Measurements from ENCODE around the gene KCNS1. TPM values are rescaled to one million over a fixed set of nuclear protein-coding genes. Genes with fewer than 3 reads are reported as not detected.
"Not testable (repeated sequence)": the region's sequence is repeated elsewhere in the genome, so short reads cannot be mapped to it uniquely, and the experiment has no call there.

The KCNS1 gene, protein sequence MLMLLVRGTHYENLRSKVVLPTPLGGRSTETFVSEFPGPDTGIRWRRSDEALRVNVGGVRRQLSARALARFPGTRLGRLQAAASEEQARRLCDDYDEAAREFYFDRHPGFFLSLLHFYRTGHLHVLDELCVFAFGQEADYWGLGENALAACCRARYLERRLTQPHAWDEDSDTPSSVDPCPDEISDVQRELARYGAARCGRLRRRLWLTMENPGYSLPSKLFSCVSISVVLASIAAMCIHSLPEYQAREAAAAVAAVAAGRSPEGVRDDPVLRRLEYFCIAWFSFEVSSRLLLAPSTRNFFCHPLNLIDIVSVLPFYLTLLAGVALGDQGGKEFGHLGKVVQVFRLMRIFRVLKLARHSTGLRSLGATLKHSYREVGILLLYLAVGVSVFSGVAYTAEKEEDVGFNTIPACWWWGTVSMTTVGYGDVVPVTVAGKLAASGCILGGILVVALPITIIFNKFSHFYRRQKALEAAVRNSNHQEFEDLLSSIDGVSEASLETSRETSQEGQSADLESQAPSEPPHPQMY
- total RNA-seq (2022) (0.09 TPM in 1 of 2 replicates, not detected in the other), Bru-seq, nascent RNA (percentile 8 among the genes with signal in this experiment), BruChase-seq, experiment 1, labeled RNA remaining after a 2-hour chase (not detected), BruChase-seq, experiment 2, labeled RNA remaining after a 6-hour chase (percentile 25 among the genes with signal in this experiment)
- long read RNA-seq = 0 reads

DNA sequence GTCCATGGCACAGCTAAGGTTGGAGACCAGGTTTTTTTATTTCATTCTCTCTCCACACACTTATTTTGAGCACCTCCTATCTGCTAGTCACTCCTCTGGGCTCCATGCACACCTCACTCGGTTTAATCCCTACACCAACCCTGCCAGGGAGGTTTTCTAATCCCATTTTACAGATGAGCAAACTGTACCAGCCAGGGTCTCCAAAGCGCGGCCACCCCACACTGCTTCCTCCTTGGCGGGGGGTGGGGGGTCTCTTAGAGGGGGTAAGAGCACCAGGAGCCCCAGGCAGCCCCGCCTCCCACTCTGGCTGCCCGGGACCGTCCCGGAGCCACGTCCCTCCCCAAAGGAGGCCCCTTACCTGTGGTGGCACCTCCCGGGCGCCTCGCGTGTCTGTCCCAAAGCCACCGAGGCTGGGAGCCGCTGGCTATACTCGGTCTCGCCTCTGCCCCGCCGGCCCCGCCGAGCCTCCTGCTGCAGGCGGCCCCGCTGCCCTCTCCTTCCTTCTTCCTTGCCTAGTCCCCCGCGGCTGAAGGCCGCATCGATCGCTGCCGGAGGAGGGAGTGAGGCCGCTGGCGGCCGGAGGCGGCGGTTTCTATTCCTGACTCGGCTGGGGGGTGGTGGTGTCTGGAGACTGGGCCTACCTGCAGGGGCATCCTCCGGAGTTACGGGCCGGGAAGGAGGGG, at the start of gene KCNS1:
KCNS1 (minus strand) TSS at position 565 of the 683 bp plus-strand sequence. CDS start 1,891 bp downstream, outside the sequence.
- CTCF ChIA-PET = interaction anchor here (0.8 to 2.0 kb wide), 4 partner anchors 11 to 190 kb away, joined by 3 to 7 read pairs (median 4); no protein-coding TSS in a partner anchor
- Mint-ChIP-seq H3K36me3 (ENCODE audit: insufficient read depth, unreplicated experiment) (no peaks in the 10 kb centered on the region), H3K27me3 (ENCODE audit: insufficient read depth, unreplicated experiment) (no peaks in the 10 kb centered on the region), H3K9me3 (ENCODE audit: unreplicated experiment) (no peaks in the 10 kb centered on the region), H3K4me3 (ENCODE audit: unreplicated experiment) (peak within 1 kb of the TSS; percentile 27), H3K27ac (ENCODE audit: unreplicated experiment) (no peak within 1 kb of the TSS), H3K4me1 (ENCODE audit: low read depth, unreplicated experiment) (no peaks in the 10 kb centered on the region)
- Histone ChIP-seq H3K36me3 (ENCODE audit: control insufficient read depth, insufficient read depth, low read length) (no peaks in the 10 kb centered on the region), H3K4me1 (no peaks in the 10 kb centered on the region), H3K4me3 (ENCODE audit: low read depth, low read length) (no peak within 1 kb of the TSS), H3K27me3 (replicated peaks; ENCODE audit: control insufficient read depth, insufficient read depth, low read length) (no peaks in the 10 kb centered on the region), H3K9me3 (no peaks in the 10 kb centered on the region)
- TF ChIP-seq, protein P1, sequence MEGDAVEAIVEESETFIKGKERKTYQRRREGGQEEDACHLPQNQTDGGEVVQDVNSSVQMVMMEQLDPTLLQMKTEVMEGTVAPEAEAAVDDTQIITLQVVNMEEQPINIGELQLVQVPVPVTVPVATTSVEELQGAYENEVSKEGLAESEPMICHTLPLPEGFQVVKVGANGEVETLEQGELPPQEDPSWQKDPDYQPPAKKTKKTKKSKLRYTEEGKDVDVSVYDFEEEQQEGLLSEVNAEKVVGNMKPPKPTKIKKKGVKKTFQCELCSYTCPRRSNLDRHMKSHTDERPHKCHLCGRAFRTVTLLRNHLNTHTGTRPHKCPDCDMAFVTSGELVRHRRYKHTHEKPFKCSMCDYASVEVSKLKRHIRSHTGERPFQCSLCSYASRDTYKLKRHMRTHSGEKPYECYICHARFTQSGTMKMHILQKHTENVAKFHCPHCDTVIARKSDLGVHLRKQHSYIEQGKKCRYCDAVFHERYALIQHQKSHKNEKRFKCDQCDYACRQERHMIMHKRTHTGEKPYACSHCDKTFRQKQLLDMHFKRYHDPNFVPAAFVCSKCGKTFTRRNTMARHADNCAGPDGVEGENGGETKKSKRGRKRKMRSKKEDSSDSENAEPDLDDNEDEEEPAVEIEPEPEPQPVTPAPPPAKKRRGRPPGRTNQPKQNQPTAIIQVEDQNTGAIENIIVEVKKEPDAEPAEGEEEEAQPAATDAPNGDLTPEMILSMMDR (IDR thresholded peaks at IDR 0.05; ENCODE audit: insufficient read depth in 1 of 2, low read depth in 1 of 2, low read length in 1 of 2, severe bottlenecking in 1 of 2, unreplicated experiment in 1 of 2) = no peak
- POLR2A ChIA-PET = no interaction called here
- DNase-seq = no peak
- no TSS peak for BruUV-seq (replicated peaks)
- intact Hi-C loops (cut with micrococcal nuclease; ENCODE audit: unreplicated experiment) = no loop called here

DNA sequence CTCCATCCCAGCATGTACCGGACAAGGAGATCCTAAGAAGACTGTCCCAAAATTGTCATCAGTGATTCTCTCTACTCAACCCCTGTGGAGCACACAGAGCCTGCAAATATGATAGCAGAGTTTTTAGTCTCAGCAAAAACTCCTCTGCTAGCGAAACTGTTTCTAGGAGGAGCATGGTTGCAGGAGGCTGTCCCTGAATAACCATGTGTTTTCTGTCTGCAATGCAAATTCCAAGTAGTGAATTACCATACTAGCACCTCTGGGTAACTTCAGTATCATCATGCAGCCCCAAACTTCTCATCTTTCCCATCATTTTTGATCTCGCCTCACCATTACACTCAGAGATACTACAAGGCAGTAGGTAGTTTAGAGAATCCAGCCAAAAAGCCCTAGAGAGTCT, 48.1 kb upstream of the KCNS1 start:
- H3K36me3 ChIP-seq (ENCODE audit: control insufficient read depth, insufficient read depth, low read length) = no peaks in the 10 kb centered on the region
- POLR2A ChIA-PET = no interaction called here
- no peaks in the 10 kb centered on the region for H3K4me1 Mint-ChIP-seq (ENCODE audit: low read depth, unreplicated experiment)
- H3K4me3 ChIP-seq (ENCODE audit: low read depth, low read length) = no peak overlapping the region
- H3K9me3 ChIP-seq = no peaks in the 10 kb centered on the region; the same call in 1 of the 2 replicates
- no peak overlapping the region for H3K27ac Mint-ChIP-seq (ENCODE audit: unreplicated experiment)
- peaks cover 3% of the 10 kb centered on the region for H3K27me3 ChIP-seq (replicated peaks; ENCODE audit: control insufficient read depth, insufficient read depth, low read length)
- H3K27me3 Mint-ChIP-seq (ENCODE audit: insufficient read depth, unreplicated experiment) = peaks cover 27% of the 10 kb centered on the region
- CTCF ChIA-PET = interaction anchor here (0.9 kb wide), 1 partner anchor 80 kb away, joined by 3 read pairs; no protein-coding TSS in a partner anchor
- no peaks in the 10 kb centered on the region for H3K4me1 ChIP-seq
- no TSS peak for BruUV-seq (replicated peaks)
- no peak for DNase-seq
- intact Hi-C loops (cut with micrococcal nuclease; ENCODE audit: unreplicated experiment) = no loop called here
- no peaks in the 10 kb centered on the region for H3K36me3 Mint-ChIP-seq (ENCODE audit: insufficient read depth, unreplicated experiment)
- no peak overlapping the region for H3K4me3 Mint-ChIP-seq (ENCODE audit: unreplicated experiment)
- TF ChIP-seq, protein P1 (IDR thresholded peaks at IDR 0.05; ENCODE audit: insufficient read depth in 1 of 2, low read depth in 1 of 2, low read length in 1 of 2, severe bottlenecking in 1 of 2, unreplicated experiment in 1 of 2) = no peak
- no peaks in the 10 kb centered on the region for H3K9me3 Mint-ChIP-seq (ENCODE audit: unreplicated experiment)

DNA sequence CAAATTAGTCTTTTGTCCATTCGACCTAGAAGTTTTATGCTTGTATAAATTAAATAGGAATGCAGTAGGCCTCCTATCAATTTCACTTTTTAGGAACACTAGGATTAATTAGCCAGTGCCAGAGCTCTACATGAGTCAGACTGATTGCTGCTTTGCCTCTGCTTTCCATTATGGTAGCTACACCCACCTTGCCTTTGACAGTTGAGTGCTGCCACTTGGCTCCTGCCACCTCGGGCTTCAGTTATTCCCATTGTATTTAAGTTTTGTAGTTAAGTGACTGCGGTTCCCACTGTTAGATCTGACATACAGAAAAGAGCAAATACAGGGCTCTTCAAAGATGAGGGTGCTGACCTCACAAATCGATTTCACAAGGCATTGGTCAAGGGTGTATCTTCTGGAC, 39.9 kb upstream of the KCNS1 start:
- Mint-ChIP-seq H3K36me3 (ENCODE audit: insufficient read depth, unreplicated experiment) (no peaks in the 10 kb centered on the region), H3K9me3 (ENCODE audit: unreplicated experiment) (no peaks in the 10 kb centered on the region), H3K27ac (ENCODE audit: unreplicated experiment) (no peak overlapping the region), H3K4me1 (ENCODE audit: low read depth, unreplicated experiment) (no peaks in the 10 kb centered on the region), H3K4me3 (ENCODE audit: unreplicated experiment) (no peak overlapping the region), H3K27me3 (ENCODE audit: insufficient read depth, unreplicated experiment) (peaks cover 12% of the 10 kb centered on the region)
- Histone ChIP-seq H3K27me3 (replicated peaks; ENCODE audit: control insufficient read depth, insufficient read depth, low read length) (peaks cover 6% of the 10 kb centered on the region), H3K36me3 (ENCODE audit: control insufficient read depth, insufficient read depth, low read length) (no peaks in the 10 kb centered on the region), H3K4me3 (ENCODE audit: low read depth, low read length) (no peak overlapping the region), H3K4me1 (peaks cover 7% of the 10 kb centered on the region), H3K9me3 (peaks cover 2% of the 10 kb centered on the region; the same call in 1 of the 2 replicates)
- intact Hi-C loops (cut with micrococcal nuclease; ENCODE audit: unreplicated experiment) = no loop called here
- BruUV-seq (replicated peaks) = no TSS peak
- ChIA-PET CTCF (interaction anchor here (2.8 kb wide), 1 partner anchor 150 kb away, joined by 19 read pairs; no protein-coding TSS in a partner anchor), POLR2A (no interaction called here)
- TF ChIP-seq, protein P1 (IDR thresholded peaks at IDR 0.05; ENCODE audit: insufficient read depth in 1 of 2, low read depth in 1 of 2, low read length in 1 of 2, severe bottlenecking in 1 of 2, unreplicated experiment in 1 of 2) = no peak
- DNase-seq = no peak

DNA sequence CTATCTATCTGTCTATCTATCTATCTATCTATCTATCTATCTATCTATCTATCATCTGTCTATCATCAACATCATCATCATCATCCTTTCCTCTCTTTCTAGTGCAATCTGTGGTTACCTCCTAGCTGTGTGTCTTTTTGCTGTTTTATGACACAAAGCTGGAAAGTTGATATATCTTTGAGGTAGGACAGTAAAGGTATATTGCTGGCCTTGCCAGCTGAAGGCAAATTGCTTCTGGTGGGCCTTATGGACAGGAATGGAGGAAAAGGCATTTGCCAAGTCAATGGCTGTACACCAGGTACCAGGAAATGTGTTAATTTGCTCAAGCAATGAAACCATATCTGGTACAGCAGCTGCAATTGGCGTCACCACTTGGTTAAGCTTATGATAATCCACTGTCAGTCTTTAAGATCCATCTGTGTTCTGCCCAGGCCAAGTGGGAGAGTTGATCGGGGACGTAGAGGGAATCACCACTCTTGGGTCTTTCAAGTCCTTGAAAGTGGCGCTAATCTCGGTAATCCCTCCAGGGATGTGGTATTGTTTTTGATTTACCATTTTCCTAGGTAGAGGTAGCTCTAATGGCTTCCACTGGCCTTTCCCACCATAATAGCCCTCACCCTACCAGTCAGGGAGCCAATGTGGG, 38.9 kb upstream of the KCNS1 start:
- CTCF ChIA-PET = interaction anchor here (0.5 to 2.8 kb wide), 8 partner anchors 10 to 351 kb away, joined by 3 to 20 read pairs (median 6); no protein-coding TSS in a partner anchor
- not testable (repeated sequence) for BruUV-seq (replicated peaks)

More for the DNA sequence above, 38.9 kb upstream of the KCNS1 start:
- H3K4me3 Mint-ChIP-seq (ENCODE audit: unreplicated experiment); H3K36me3 Mint-ChIP-seq (ENCODE audit: insufficient read depth, unreplicated experiment); H3K27me3 Mint-ChIP-seq (ENCODE audit: insufficient read depth, unreplicated experiment); H3K36me3 ChIP-seq (ENCODE audit: control insufficient read depth, insufficient read depth, low read length); DNase-seq; POLR2A ChIA-PET; H3K27me3 ChIP-seq (replicated peaks; ENCODE audit: control insufficient read depth, insufficient read depth, low read length); H3K9me3 Mint-ChIP-seq (ENCODE audit: unreplicated experiment); H3K9me3 ChIP-seq; H3K4me1 Mint-ChIP-seq (ENCODE audit: low read depth, unreplicated experiment); H3K4me1 ChIP-seq; H3K27ac Mint-ChIP-seq (ENCODE audit: unreplicated experiment); H3K4me3 ChIP-seq (ENCODE audit: low read depth, low read length): not testable (repeated sequence)
- intact Hi-C loops (cut with micrococcal nuclease; ENCODE audit: unreplicated experiment) = loop anchor here (1.0 kb wide), 1 partner anchor 151 kb away; no protein-coding TSS in a partner anchor

All from Caco-2 (cell line).